ENCODE measurements around the gene RFESD. TPM values are rescaled to one million over a fixed set of nuclear protein-coding genes. Genes with fewer than 3 reads are reported as not detected.

The RFESD gene
- total and polyA plus RNA-seq, 2 of the 13 experiments (the other 11 are each of a cell fraction or from before 2014, with no cell fraction given): 1.1 to 2.2 TPM

DNA sequence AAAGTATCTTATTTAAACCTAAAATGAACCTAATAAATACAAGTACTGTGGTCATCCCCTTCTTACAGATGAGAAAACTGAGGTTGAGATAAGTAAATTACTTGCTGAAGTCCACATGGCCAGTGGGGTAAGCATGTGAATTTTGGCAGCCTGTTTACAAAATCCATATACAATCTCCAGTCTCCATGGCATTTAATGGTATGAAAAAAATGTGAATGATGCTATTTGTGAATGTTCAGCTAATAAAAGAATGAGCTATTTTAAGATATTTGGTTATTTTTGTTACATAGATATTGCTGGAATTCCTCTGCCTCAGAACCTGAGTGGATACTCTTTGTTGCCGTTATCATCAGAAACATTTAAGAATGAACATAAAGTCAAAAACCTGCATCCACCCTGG lies 46.0 kb upstream of the RFESD start:
- Histone ChIP-seq H3K79me2 (ENCODE audit: insufficient read depth, low read length) (no peaks in the 10 kb centered on the region), H3K27ac (ENCODE audit: extremely low read length, insufficient read depth, low read length) (no peak overlapping the region), H3K4me3 (replicated peaks in 1 of 3; ENCODE audit: insufficient read depth in 1 of 3, low read depth in 2 of 3, low read length in 3 of 3) (no peak overlapping the region), H3K27me3 (ENCODE audit: control insufficient read depth in 1 of 2, insufficient read depth in 2 of 2, low read length in 2 of 2) (no peaks in the 10 kb centered on the region), H3K4me1 (ENCODE audit: insufficient read depth, low read length) (no peaks in the 10 kb centered on the region), H4K20me1 (ENCODE audit: insufficient read depth, low read length) (no peaks in the 10 kb centered on the region), H2AFZ (ENCODE audit: low read length) (no peak overlapping the region), H3K9me3 (ENCODE audit: low read length) (no peaks in the 10 kb centered on the region), H3K9ac (ENCODE audit: insufficient read depth, low read depth, low read length) (no peak overlapping the region), H3K36me3 (replicated peaks in 1 of 2; ENCODE audit: control insufficient read depth in 1 of 2, insufficient read depth in 2 of 2, low read length in 2 of 2) (no peaks in the 10 kb centered on the region; a peak in 1 of 5 replicates), H3K4me2 (ENCODE audit: low read depth, low read length) (no peak overlapping the region)
- FAIRE-seq (no peak), DNase-seq (ENCODE audit: low spot score) (no peak), ATAC-seq (no peak)
- intact Hi-C loops (cut with micrococcal nuclease; ENCODE audit: unreplicated experiment) (no loop called here), in situ Hi-C loops (cut with HindIII; ENCODE audit: extremely low pct_ligation_motif_present, low pct_unique_long_range_greater_than_20kb) (no loop called here)
- no TSS peak for BruUV-seq (replicated peaks)
- WGBS (ENCODE audit: low lambda C conversion rate): 100% methylated on average over 1 of the region's 1 CpG
- POLR2A ChIA-PET: no interaction called here
- CTCF ChIA-PET (ENCODE audit: low intra/inter-chr PET ratio, low total read pairs): no interaction called here
- TF ChIP-seq AHR (CRISPR knock-in tag; IDR thresholded peaks at IDR 0.05): no peak
- no peak for TF ChIP-seq TARDBP (CRISPR knock-in tag; IDR thresholded peaks at IDR 0.05)
- no peak for TF ChIP-seq FOXK2 (IDR thresholded peaks at IDR 0.05)
- TF ChIP-seq KMT2B (CRISPR knock-in tag; IDR thresholded peaks at IDR 0.05): no peak
- TF ChIP-seq ZNF3 (CRISPR knock-in tag; IDR thresholded peaks at IDR 0.05): no peak
- TF ChIP-seq SCMH1 (CRISPR knock-in tag; IDR thresholded peaks at IDR 0.05; ENCODE audit: borderline replicate concordance): no peak
- no peak for TF ChIP-seq ZNF256 (CRISPR knock-in tag; conservative IDR thresholded peaks at IDR 0.05)
- no peak for TF ChIP-seq MYNN (CRISPR knock-in tag; IDR thresholded peaks at IDR 0.05; ENCODE audit: low read depth)
- TF ChIP-seq SRSF9 (IDR thresholded peaks at IDR 0.05; ENCODE audit: borderline replicate concordance, insufficient read depth, low read depth, low read length, poor library complexity, severe bottlenecking): no peak
- no peak for TF ChIP-seq ZSCAN29 (CRISPR knock-in tag; conservative IDR thresholded peaks at IDR 0.05)
- no peak for TF ChIP-seq GMEB2 (CRISPR knock-in tag; IDR thresholded peaks at IDR 0.05; ENCODE audit: low read depth)
- no peak for TF ChIP-seq ZNF136 (CRISPR knock-in tag; IDR thresholded peaks at IDR 0.05; ENCODE audit: low read depth)
- TF ChIP-seq ZNF510 (CRISPR knock-in tag; IDR thresholded peaks at IDR 0.05; ENCODE audit: low read depth): no peak
- no peak for TF ChIP-seq ZNF800 (CRISPR knock-in tag; IDR thresholded peaks at IDR 0.05)
- no peak for TF ChIP-seq SMC3 (IDR thresholded peaks at IDR 0.05; ENCODE audit: low read length)
- TF ChIP-seq ZFP36L2 (CRISPR knock-in tag; IDR thresholded peaks at IDR 0.05): no peak
- TF ChIP-seq GZF1 (CRISPR knock-in tag; IDR thresholded peaks at IDR 0.05): no peak
- TF ChIP-seq ZBED4 (CRISPR knock-in tag; IDR thresholded peaks at IDR 0.05; ENCODE audit: borderline replicate concordance): no peak
- TF ChIP-seq SNRNP70 (IDR thresholded peaks at IDR 0.05; ENCODE audit: low read depth, low read length): no peak
